Thyroid gland (tissue), 4 donors: ENCODE measurements around the gene HTRA3.

ENCODE experiments used
- POLR2A ChIP-seq, 2 donors: fragments of 450-650 bp; IDR thresholded peaks; one replicate each; pipeline ENCODE4 v1.6.1; 2017; ENCODE audit warnings: antibody characterized with exemption in 2 of 2, mild to moderate bottlenecking in 2 of 2, moderate library complexity in 1 of 2
- TF ChIP-seq, protein P1 (sequence below), 6 experiments: fragments of 200-600 bp in 3 of 6; fragments of 450-650 bp in 3 of 6; sonication (generic) in 3 of 6; IDR thresholded peaks; one replicate each; pipeline ENCODE4 v1.5.1; 2016 to 2019; ENCODE audit warnings: antibody characterized with exemption in 6 of 6, mild to moderate bottlenecking in 2 of 6, inconsistent platforms in 1 of 6, moderate library complexity in 1 of 6

DNA sequence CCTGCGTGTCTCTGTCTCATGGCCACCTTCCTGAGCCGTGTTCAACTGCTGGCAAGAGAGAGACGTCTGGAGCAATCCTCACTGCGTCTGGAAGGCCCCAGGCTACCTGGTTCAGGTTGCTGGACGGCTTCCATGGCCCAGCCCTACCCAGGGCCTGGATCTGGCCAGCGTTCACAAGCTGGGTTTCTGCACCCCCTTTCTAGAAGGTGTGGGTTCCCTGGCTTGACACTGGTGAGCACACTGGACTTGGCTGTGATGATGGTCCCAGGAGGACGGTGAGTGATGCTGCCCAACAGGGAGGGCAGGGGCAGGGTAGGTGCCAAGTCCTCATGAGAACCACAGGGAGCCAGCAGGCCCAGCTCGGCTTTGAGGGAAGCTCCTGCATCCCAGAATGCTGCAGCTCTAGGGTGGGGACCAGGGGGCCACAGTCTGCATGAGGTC is 63.4 kb downstream of the HTRA3 start:
- TF ChIP-seq, protein P1, sequence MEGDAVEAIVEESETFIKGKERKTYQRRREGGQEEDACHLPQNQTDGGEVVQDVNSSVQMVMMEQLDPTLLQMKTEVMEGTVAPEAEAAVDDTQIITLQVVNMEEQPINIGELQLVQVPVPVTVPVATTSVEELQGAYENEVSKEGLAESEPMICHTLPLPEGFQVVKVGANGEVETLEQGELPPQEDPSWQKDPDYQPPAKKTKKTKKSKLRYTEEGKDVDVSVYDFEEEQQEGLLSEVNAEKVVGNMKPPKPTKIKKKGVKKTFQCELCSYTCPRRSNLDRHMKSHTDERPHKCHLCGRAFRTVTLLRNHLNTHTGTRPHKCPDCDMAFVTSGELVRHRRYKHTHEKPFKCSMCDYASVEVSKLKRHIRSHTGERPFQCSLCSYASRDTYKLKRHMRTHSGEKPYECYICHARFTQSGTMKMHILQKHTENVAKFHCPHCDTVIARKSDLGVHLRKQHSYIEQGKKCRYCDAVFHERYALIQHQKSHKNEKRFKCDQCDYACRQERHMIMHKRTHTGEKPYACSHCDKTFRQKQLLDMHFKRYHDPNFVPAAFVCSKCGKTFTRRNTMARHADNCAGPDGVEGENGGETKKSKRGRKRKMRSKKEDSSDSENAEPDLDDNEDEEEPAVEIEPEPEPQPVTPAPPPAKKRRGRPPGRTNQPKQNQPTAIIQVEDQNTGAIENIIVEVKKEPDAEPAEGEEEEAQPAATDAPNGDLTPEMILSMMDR (IDR thresholded peaks at IDR 0.05) = no peak
- TF ChIP-seq POLR2A (IDR thresholded peaks at IDR 0.05) = no peak
